Activated T-cell treated with anti-CD3 and anti-CD28 coated beads, Interleukin-2, amount 50 U/mL, for 48 hours (primary cell): ENCODE data around the gene MAP3K7CL.

ENCODE experiments used
- DNase-seq, 2 experiments: peaks; one replicate each; pipeline ENCODE4 v3.0.0-alpha.2; 2020

Gene MAP3K7CL

DNA sequence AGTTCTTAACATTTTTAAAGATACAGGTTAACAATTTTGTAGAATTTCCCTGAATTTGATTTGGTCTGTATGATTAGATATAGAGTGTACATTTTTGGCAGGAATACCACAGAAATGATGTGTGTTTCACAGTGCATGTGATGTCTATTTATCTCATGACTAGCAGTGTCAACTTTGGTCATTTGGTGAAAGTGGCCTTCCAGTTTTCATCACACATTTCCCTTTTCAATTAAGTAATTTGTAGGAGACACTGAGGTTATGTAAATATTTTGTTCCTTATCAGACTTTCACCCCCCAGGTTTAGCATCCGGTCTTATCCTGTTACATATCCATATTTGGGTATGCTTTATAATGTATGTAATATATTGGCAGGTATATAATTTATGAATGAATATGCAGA lies 41.8 kb downstream of the MAP3K7CL start:
- DNase-seq: no peak

DNA sequence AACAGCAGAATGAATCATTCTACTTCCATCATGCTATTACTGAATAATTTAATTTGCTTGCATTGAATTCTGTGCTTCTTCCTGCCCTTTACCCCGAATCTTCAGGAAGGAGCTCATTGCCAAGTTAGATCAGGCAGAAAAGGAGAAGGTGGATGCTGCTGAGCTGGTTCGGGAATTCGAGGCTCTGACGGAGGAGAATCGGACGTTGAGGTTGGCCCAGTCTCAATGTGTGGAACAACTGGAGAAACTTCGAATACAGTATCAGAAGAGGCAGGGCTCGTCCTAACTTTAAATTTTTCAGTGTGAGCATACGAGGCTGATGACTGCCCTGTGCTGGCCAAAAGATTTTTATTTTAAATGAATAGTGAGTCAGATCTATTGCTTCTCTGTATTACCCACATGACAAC lies 44.2 kb downstream of the MAP3K7CL start:
- no peak for DNase-seq

DNA sequence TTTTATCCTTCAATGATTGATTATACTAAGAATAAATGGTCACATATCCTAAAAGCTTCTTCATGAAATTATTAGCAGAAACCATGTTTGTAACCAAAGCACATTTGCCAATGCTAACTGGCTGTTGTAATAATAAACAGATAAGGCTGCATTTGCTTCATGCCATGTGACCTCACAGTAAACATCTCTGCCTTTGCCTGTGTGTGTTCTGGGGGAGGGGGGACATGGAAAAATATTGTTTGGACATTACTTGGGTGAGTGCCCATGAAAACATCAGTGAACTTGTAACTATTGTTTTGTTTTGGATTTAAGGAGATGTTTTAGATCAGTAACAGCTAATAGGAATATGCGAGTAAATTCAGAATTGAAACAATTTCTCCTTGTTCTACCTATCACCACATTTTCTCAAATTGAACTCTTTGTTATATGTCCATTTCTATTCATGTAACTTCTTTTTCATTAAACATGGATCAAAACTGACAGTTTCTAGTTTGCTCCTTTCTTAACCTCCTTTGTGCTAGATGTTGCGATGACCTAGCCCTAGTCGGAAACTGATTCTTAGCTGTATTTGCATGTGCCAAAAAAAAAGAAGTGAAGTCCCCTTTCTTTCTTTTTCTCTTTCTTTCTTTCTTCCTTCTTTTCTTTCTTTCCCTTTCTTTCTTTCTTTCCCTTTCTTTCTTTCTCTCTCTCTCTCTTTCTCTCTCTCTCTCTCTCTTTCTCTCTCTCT lies 45.1 kb downstream of the MAP3K7CL start:
- no peak for DNase-seq

DNA sequence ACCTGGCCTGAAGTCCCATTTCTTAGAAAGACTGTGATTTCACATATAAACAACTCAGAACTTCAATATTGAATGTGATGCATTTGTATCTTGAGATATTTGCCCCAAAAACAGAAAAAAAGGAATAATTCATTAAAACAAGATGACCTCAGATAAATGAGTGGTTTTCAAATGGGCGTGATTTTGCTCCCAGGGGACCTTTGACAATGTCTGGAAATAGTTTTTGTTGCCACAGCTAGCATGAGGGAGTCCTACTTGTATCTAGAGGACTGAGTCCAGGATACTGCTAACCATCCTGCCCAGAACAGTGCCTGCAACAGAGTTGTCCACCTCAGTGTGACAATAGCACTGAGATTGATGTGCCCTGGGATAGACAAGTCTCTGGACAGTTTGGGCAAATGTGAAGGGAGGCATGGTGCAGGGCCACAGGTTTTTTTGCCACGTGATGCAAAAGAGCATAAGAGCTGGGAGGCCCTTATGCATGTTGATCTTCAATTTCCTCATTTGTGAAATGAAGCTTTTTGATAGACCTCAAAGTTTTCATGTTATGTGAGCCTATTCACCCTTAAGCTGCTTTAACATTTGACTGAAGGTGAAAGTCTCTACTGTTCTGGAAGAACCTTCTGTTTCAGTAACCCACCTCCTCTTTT lies 46.2 kb downstream of the MAP3K7CL start:
- no peak for DNase-seq

DNA sequence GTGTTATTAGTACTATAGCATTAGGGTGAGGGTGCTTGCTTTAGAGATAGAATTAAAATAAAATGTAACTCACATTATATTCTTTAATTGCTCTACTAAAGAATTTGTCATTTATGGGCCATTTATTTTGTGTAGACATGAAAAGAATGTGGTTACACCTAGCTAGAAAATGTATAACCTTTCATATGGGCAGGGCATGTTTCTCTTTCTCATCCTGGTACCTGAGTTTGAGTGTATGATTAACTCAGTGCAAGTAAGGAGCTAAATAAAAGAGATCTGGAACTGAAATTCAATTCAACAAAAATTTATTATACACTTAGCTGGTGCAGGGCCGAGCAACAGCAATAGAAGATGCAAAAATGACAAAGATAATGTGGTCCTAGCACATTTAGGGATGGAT lies 47.4 kb downstream of the MAP3K7CL start:
- no peak for DNase-seq

DNA sequence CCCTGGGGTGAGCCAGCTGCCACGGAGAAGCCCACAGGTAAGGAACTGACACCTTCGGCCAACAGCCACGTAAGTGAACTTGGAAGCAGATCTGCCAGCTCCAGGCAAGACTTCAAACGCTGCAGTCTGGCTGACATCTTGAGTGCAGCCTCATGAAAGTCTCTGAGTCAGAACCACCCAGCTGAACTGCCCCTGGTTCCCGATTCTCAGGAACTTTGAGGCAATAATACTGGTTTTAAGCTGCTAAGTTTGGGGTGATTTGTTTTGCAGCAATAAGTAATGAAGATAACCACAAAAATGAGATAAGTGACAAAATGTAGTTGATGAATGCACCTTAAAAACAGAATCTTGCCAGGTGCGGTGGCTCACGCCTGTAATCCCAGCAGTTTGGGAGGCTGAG lies 48.5 kb downstream of the MAP3K7CL start:
- DNase-seq: no peak

DNA sequence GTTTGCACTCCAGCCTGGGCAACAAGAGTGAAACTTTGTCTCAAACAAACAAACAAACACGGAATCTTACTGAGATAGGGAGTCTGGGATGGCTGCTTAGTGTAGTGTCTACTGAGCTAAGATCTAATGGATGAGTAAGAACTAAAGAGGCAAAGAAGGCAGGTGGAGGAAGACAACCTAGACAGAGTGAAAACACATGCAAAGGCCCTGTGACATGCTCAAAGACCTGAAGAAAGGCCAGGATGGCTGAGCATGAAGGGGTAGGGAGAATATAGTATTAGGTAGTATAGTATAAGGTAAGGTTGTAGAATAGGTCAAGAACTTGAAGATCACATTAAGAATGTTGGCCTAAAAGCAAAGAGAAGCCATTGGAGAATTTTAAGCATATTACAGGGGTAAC lies 49.1 kb downstream of the MAP3K7CL start:
- no peak for DNase-seq

DNA sequence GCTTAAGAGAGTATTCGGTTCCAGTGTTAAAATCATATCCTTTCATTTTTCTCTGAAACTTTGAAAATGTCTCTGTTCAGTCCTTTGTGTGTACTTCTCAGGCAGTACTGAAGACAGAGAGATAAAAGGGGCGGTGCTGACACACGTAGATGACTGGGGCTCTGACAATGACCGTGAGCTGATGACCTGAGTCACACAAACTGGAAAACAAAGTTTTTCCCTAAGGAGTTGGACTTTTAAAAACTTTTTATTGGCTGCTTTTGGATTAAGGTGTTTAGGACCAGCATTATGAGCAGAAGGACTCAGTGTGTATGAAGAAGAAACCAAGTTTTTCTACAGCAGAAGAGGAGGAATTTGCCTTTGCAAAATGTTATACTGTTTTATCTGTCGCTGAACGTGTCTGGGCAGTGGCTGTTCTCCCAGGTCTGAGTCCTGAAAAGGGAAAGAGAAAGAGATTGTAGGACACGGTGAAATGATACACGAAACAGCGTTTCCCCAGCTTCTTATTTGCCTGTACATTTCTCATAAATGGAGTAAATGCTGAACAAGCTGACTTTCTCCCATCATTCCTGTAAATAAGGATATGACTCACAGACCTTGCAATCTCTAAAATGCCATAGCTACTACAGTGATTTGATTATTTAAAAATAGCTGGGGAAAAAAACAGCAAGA lies 51.5 kb downstream of the MAP3K7CL start:
- no peak for DNase-seq

DNA sequence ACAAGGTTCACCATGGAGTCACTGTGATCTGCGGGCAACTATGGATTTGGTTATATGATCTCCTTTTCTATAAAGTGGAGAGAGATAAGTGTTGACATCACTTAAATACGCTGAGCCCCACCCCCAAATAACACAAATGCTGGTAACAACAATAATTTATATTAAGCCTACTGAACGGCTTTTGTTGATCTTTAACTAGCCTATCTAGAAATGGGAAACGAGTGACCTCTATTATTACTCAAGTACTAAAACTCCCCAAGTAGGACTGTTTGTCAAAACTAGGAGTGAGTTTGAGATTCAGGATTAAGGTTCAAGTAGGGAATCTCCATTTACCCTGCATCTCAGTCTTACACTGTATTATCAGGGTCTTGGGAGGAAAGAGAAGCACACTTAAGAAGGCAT lies 52.2 kb downstream of the MAP3K7CL start:
- DNase-seq: no peak

DNA sequence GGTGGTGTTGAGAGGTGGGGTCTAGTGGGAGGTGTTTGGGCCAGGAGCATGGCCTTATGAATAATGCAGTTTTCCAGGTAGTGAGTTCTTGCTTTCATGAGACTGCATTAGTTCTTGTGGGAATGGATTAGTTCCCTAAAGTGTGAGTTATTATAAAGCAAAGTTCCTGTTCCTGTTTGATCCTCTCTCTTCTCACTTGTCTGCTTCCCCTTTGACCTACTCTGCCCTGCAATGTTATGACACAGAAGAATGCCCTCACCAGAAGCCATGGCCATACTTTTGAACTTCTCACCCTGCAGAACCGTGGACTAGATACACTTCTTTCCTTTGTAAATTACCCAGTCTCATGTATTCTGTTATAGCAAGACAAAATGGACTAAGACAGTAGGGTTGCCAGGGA lies 53.6 kb downstream of the MAP3K7CL start:
- DNase-seq: no peak

DNA sequence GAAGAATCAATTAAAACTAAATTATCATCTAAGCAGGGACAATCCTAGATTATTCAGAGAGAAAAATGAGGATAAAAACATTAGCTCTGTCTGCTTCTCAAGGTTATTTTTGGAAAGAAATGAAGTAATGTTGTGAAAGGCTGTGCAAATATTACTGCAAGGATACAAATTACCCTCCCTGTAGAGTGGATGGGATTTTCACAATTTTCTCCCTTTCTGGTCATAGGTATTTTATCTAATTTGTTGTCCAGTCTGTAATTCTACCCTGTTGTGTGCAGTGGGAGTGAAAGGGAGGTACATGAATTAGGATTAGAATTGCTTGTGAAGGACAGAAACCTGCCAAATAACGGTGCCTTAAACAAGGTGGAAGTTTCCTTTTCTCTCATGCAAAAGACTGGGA lies 54.7 kb downstream of the MAP3K7CL start:
- DNase-seq: no peak

DNA sequence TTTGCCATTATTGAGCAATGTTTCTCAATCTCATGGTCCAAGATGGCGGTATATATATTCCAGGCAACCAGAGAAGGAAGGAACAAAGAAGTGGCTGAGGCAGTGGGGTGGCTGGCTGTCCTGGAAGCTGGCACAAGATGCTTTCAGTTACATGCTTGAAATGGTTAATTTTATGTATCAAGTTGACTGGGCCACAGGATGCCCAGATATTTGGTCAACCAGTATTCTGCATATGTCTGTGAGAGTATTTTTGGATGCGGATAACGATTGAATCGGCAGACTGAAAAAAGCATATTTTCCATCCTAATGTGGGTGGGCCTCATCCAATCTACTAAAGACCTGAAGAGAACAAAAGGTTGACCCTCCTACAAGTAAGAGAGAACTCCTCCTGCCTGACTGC lies 55.2 kb downstream of the MAP3K7CL start:
- DNase-seq: no peak

DNA sequence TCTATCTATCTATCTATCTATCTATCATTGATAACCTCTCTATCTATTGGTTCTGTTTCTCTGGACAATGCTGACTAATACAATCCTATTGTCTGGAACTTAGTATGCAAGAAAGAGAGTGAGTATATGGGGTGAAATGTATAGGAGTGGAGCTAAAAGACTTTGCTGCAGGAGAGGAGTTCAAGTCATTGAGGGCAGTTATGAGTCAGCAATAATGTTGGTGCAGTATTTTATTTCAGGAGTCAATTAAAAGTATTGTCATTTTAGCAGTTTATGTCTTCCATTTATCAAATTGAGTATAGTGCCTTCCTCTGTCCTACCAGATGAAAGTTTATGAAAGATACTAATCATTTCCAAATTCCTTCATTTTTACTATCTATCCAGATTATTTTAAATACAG lies 55.8 kb downstream of the MAP3K7CL start:
- DNase-seq: no peak

DNA sequence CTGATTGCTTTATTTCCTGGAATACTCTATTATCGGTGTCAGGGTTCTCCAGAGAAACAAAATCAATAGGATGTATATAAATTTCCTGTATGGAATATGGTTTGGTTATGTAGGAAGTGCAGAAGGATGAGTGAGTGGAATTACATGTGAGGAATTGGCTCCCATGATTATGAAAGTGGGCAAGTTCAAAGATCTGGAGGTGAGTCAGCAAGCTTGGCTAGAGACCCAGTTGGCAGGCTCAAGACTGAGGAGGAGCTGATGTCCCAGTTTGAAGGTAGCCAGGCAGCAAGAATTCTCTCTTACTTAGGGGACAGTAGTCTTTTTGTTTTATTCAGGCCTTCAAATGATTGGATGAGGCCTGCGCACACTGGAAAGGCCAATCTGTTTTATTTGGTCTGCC lies 57.5 kb downstream of the MAP3K7CL start:
- DNase-seq: no peak

DNA sequence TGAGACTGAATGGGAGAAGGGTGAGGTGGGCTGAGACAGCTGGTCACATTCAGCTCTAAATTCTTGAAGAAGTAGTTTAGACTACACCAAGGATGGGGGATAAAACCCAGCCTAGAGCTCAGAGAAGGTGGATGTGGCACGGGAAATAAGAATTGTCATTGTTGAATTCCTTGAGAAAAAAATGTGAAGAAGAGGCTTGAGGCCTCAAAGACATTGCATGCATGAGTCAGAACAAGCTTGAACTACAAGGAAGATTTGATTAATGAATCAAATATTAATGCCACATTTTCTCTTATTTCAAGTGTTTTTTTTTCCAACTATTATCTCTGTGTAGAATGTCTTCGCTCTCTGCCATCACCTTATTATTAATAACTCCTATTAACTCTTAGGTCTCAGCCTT lies 58.9 kb downstream of the MAP3K7CL start:
- no peak for DNase-seq

DNA sequence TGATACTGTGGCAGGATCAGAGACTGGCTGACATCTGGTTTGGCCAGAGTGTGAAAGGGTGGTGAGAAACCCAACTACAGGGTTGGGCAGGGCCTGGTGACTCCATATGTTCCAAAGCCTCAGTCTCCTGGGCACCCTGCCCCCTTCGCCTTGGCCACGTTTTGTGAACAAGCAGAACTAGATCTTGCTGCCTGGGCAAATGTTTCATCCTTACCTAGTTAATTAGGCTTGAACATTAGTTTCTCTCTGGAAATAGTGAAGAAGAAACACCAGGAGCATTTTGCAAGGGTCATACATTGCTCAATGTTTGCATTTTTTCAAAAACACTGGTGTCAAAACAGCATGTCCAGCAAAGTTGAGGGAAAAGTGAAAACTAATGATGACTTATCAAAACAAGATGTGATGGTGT lies 60.5 kb downstream of the MAP3K7CL start:
- DNase-seq: no peak

DNA sequence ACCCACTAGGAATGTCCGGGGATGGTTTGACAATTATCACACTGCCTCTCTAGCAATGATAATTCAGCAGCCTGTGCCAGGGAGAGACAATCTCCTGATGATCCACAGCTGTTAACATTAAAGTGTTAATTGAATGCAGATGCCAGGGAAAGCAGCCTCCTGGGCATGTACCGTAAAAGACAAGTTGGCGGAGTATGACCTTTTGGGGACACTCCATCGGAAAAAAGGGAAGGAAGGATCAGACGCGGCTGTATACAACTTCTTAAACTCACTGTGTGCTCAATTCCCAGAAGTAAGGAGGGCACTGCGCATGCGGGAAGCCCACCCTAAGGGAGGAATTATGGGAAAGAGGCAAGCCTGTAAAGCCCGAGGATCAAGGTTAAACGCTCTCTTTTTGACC lies 62.6 kb downstream of the MAP3K7CL start:
- no peak for DNase-seq

DNA sequence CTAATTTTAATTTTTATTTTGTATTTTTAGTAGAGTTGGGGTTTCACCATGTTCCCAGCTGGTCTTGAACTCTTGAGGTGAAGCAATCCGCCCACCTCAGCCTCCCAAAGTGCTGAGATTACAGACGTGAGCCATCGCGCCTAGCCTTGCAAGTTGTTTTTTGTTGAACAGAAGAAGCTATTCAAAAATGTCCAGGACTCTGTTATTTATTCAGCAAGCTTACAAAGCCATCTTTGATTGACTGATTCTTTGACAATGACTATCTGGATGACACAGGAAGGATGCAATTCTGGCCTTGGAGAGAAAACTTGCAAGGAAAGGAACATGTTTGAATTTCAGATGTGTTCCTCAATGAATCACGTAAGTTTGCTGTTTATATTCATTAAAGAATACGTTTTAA lies 63.5 kb downstream of the MAP3K7CL start:
- DNase-seq: no peak

DNA sequence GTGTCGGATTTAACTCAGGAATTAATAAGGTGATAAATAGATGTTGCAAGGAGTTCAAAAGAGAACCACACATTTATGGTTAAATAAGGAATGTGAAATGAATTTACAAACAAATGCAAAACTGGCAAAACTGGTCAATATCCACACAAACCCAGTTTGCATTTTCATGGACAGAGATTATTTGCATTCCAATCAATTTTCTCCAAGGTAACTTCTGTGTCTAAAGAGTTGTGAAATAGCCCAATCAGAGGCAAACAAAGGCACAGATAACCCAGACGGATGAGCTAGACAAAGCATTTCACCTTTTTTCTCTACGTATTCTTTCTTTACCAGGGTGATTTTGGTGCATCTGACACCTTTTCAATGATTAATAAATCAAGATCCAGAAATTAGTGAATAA lies 63.9 kb downstream of the MAP3K7CL start:
- no peak for DNase-seq

DNA sequence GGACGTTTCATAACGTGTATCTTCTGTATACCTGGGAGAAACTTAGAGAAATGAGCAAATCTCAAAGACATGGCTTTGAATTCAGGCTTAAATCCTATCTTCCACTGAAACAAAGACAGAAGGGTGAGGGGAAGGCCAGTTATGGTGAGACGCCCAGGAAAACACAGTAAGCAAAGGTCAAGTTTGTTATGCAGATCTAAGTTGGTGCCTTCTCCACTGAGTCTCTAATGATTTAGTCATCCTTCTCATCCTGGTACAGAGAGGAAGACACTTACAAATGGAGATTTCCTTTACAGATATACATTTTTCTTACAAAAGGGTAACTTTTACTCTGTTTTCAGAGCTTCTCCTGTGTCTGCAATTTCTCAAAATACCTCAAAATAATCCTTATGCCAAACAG lies 64.4 kb downstream of the MAP3K7CL start:
- DNase-seq: no peak

DNA sequence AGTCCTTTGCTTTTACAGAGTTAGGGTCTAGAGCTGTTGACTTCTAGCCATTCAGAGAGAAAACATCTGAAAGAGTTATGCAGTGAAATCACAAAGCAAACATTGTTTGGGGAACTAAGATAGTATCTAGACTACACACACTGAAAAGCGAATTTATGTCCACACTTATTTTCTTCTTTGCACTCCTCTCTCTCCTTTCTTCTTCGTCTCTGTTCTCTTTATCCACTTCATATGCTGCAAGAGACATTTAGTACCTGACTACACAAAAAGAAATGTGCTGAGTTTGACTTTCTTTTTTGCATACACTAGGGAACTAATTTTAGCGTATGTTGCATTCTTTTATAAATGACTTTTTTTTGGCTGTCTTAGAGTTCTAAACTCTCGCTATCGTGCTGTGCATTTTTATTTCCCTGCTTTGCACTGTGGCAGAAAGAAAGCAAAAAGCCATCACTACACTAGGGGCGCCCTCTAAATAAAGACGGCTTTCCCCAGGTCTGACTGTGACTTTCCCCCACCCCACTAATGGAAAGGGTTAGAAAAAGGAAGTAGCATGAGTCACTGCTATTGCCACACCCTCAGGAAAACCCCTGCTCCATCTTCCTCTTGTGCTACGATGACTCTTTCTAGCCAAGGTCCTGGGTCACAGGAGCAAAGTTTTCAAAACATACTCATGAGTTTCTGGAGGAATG lies 65.7 kb downstream of the MAP3K7CL start:
- peak; percentile 66 to 76 for DNase-seq

DNA sequence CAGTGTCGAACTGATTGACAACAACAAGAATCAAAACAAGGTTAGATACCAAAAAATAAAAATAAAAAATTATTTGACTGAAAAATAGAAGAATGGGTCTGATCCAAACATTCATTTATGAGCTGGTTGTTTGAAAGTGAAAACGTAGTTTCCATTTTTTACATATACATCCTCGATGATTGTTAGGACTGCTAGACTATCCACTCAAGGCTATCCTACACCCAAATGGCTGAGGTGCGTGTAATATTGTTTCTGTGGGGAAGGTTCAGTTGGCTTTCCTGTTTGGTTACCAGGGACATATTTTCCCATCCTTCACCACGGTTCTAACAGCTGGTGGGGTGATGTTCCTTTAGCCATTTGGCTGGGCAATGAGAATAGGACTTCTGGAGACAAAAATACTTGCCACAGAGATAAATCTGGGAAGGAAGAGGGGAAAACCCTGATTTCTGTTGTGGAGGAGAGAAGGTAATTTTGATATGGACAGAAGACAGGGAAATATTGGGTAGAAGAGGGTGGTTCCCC lies 66.3 kb downstream of the MAP3K7CL start:
- no peak for DNase-seq

DNA sequence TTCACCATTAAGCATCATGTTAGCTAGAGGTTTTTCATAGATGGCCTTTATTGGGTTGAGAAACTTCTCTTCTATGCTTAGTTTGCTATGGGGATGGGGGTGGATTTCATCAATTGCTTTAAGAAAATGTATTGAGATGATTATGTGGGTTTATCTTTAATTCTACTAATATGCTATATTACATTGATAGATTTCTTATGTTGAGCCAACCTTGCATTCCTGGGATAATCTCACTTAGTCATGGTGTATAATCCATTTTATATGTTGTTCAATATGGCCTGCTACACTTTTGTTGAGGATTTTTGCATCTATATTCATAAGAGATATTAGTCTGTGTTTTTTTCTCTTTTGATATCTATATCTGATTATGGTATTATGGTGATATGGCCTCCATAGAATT lies 70.7 kb downstream of the MAP3K7CL start:
- DNase-seq: no peak

DNA sequence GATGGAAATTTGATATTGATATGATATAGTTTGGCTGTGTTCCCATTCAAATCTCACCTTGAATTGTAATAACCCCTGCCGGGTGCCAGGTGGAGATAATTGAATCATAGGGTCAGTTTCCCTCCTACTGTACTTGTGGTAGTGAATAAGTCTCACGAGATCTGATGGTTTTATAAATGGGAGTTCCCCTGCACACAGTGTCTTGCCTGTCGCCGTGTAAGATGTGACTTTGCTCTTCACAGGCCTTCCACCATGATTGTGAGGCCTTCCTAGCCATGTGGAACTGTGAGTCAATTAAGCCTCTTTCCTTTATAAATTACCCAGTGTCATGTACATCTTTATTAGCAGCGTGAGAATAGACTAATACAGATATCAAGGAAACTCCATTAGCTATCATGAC lies 74.6 kb downstream of the MAP3K7CL start:
- no peak for DNase-seq
